Caco-2 (cell line): ENCODE results near the gene GBA3. TPM values are rescaled to one million over a fixed set of nuclear protein-coding genes. Genes with fewer than 3 reads are reported as not detected.

Source experiments
- Bru-seq: library from RNA; stranded (reverse); fragments of 400-500 nt; gene quantifications from one replicate; lab custom pipeline; 2021; lab: Mats Ljungman, UMichigan
- BruChase-seq, 2 experiments: library from RNA; stranded (reverse); fragments of 400-500 nt; gene quantifications; one replicate each; lab custom pipeline; 2021; lab: Mats Ljungman, UMichigan
- BruUV-seq: library from RNA; stranded (reverse); fragments of 400-500 nt; replicated peaks from 2 replicates; lab custom pipeline; 2021; lab: Mats Ljungman, UMichigan
- CTCF ChIA-PET: fragments of 300-600 bp; sonication (Branson Sonifier 250); formaldehyde crosslinking; loops from one replicate; lab custom pipeline; 2022; ENCODE audit warnings: antibody characterized with exemption; lab: Charles Lee
- POLR2A ChIA-PET: fragments of 300-600 bp; sonication (Branson Sonifier 250); formaldehyde crosslinking; loops from one replicate; lab custom pipeline; 2022; ENCODE audit warnings: antibody characterized with exemption; lab: Charles Lee
- DNase-seq, 2 experiments: peaks; one replicate each; pipeline versions ENCODE4 v3.0.0 to v3.0.0-alpha.2; 2020 to 2022
- H3K27me3 ChIP-seq: replicated peaks from 2 replicates; pipeline ENCODE4 v1.6.0; 2011; ENCODE audit warnings: low read length; ENCODE audit not compliant: control insufficient read depth, insufficient read depth
- H3K36me3 ChIP-seq: 2 replicates; pipeline ENCODE4 v1.5.1; 2011; ENCODE audit warnings: low read length; ENCODE audit not compliant: control insufficient read depth, insufficient read depth
- H3K4me1 ChIP-seq: fragments of 250-450 bp; sonication (Bioruptor Pico); 2 replicates; pipeline ENCODE4 v1.5.1; 2020; ENCODE audit warnings: mild to moderate bottlenecking
- H3K4me3 ChIP-seq: 2 replicates; pipeline ENCODE4 v1.5.1; 2011; ENCODE audit warnings: low read depth, mild to moderate bottlenecking, control low read depth, low read length
- H3K9me3 ChIP-seq: fragments of 250-450 bp; sonication (Bioruptor Pico); 2 replicates; pipeline ENCODE4 v1.5.1; 2020; ENCODE audit warnings: mild to moderate bottlenecking, moderate library complexity
- H3K27ac Mint-ChIP-seq: one replicate; pipeline ENCODE4 v1.8.0; 2022; ENCODE audit warnings: mixed read lengths; ENCODE audit not compliant: unreplicated experiment
- H3K27me3 Mint-ChIP-seq: one replicate; pipeline ENCODE4 v1.8.0; 2022; ENCODE audit warnings: mixed read lengths; ENCODE audit not compliant: insufficient read depth, unreplicated experiment
- H3K36me3 Mint-ChIP-seq: one replicate; pipeline ENCODE4 v1.8.0; 2022; ENCODE audit warnings: mild to moderate bottlenecking, mixed read lengths; ENCODE audit not compliant: insufficient read depth, unreplicated experiment
- H3K4me1 Mint-ChIP-seq: one replicate; pipeline ENCODE4 v1.8.0; 2022; ENCODE audit warnings: low read depth, mixed read lengths; ENCODE audit not compliant: unreplicated experiment
- H3K4me3 Mint-ChIP-seq: one replicate; pipeline ENCODE4 v1.8.0; 2022; ENCODE audit warnings: mild to moderate bottlenecking, moderate library complexity, mixed read lengths; ENCODE audit not compliant: unreplicated experiment
- H3K9me3 Mint-ChIP-seq: one replicate; pipeline ENCODE4 v1.8.0; 2022; ENCODE audit warnings: mixed read lengths; ENCODE audit not compliant: unreplicated experiment
- CTCF ChIP-seq, 2 experiments: fragments of 200-600 bp in 1 of 2; IDR thresholded peaks; 1 replicate in 1 of 2; 2 replicates in 1 of 2; pipeline versions ENCODE4 v1.5.1 to v1.8.0; 2011 to 2022; ENCODE audit warnings: antibody characterized with exemption in 1 of 2, control low read depth in 1 of 2, inconsistent platforms in 1 of 2, low read depth in 1 of 2, low read length in 1 of 2, mild to moderate bottlenecking in 1 of 2, moderate library complexity in 1 of 2; ENCODE audit not compliant: insufficient read depth in 1 of 2, severe bottlenecking in 1 of 2, unreplicated experiment in 1 of 2
- intact Hi-C: fragments of 100-400 bp; cut with micrococcal nuclease; formaldehyde crosslinking; loops from one replicate; pipeline ENCODE4 v1.10.0; 2022; ENCODE audit not compliant: unreplicated experiment
- long read RNA-seq: library from polyadenylated mRNA; stranded (forward); transcript quantifications from one replicate; pipeline ENCODE4 v2.0.0, GENCODE V29; 2022
- total RNA-seq: library from RNA; stranded (reverse); gene quantifications from 2 replicates; pipeline ENCODE4 v1.2.3, GENCODE V29; 2022

Gene GBA3
- total RNA-seq, result 0.25 and 0.37 TPM in 2 replicates
- Bru-seq, nascent RNA, result percentile 22 among the genes with signal in this experiment
- BruChase-seq, experiment 1, labeled RNA remaining after a 2-hour chase, result percentile 20 among the genes with signal in this experiment
- BruChase-seq, experiment 2, labeled RNA remaining after a 6-hour chase, result percentile 19 among the genes with signal in this experiment
- long read RNA-seq, partial matches to known transcripts, result 0 of 2 reads
- long read RNA-seq, other reads (novel, unspliced or antisense), result 2 of 2 reads

DNA sequence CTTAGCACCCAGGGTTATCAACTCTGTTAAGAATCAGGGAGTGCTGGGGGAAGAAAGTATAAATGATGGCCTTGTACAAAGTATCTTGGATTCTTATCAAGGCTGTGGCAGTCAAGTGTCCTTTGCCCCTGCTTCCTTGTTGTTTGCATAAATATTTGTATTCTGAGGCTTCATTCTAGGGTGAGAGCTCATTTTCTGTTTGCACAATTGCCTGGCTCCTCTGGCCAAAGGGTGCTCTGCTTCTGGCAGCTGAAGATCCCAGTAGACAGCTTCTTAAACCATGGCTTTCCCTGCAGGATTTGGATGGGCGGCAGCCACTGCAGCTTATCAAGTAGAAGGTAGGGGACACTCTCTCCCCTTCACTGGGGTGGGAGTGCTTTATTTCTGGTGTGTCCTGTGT, at the start of gene GBA3:
GBA3 (plus strand) TSS at position 202 of the 400 bp plus-strand sequence.
- Histone ChIP-seq H3K36me3 (no peaks in the 10 kb centered on the region), H3K4me3 (no peak within 1 kb of the TSS; the same call in 1 of the 2 replicates), H3K27me3 (no peaks in the 10 kb centered on the region), H3K4me1 (no peaks in the 10 kb centered on the region), H3K9me3 (no peaks in the 10 kb centered on the region)
- Mint-ChIP-seq H3K27me3 (no peaks in the 10 kb centered on the region), H3K4me3 (no peak within 1 kb of the TSS), H3K36me3 (no peaks in the 10 kb centered on the region), H3K4me1 (peaks cover 21% of the 10 kb centered on the region), H3K9me3 (no peaks in the 10 kb centered on the region), H3K27ac (no peak within 1 kb of the TSS)
- ChIA-PET CTCF (no interaction called here), POLR2A (no interaction called here)
- intact Hi-C loops, result loop anchor here (10.0 kb wide), 1 partner anchor 88 kb away; no protein-coding TSS in a partner anchor
- no TSS peak for BruUV-seq
- no peak for TF ChIP-seq CTCF (IDR thresholded peaks at IDR 0.05; ENCODE audit: insufficient read depth in 1 of 2, low read depth in 1 of 2, low read length in 1 of 2, severe bottlenecking in 1 of 2, unreplicated experiment in 1 of 2)
- DNase-seq, result peak in 1 of 2 experiments; percentile 49

DNA sequence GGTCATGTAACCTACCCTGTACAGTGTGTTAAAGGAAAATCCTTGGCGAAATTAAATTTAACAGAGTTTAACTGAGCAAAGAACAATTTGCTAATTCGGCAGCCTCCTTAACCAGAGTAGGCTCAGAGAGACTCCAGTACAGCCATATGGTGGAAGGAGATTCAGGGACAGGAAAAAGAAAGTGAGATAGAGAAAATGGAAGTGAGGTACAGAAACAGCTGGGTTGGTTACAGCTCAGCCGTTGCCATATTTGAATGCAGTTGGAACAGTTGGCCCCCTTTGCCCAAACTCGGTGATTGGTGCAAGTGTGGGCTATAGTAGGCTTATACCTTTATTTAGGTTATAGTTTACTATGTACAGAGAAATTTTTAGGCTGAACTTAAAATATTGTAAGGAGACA, 48.8 kb upstream of the GBA3 start:
- ChIA-PET POLR2A (no interaction called here), CTCF (no interaction called here)
- DNase-seq, result no peak
- peaks cover 22% of the 10 kb centered on the region for H3K9me3 Mint-ChIP-seq
- Histone ChIP-seq H3K9me3 (no peaks in the 10 kb centered on the region), H3K4me3 (no peak overlapping the region), H3K27me3 (no peaks in the 10 kb centered on the region), H3K36me3 (no peaks in the 10 kb centered on the region), H3K4me1 (no peaks in the 10 kb centered on the region)
- TF ChIP-seq CTCF (IDR thresholded peaks at IDR 0.05; ENCODE audit: insufficient read depth in 1 of 2, low read depth in 1 of 2, low read length in 1 of 2, severe bottlenecking in 1 of 2, unreplicated experiment in 1 of 2), result no peak
- H3K4me3 Mint-ChIP-seq, result no peak overlapping the region
- BruUV-seq, result no TSS peak
- peaks cover 2% of the 10 kb centered on the region for H3K27me3 Mint-ChIP-seq
- H3K4me1 Mint-ChIP-seq, result no peaks in the 10 kb centered on the region
- intact Hi-C loops, result no loop called here
- no peak overlapping the region for H3K27ac Mint-ChIP-seq
- no peaks in the 10 kb centered on the region for H3K36me3 Mint-ChIP-seq

DNA sequence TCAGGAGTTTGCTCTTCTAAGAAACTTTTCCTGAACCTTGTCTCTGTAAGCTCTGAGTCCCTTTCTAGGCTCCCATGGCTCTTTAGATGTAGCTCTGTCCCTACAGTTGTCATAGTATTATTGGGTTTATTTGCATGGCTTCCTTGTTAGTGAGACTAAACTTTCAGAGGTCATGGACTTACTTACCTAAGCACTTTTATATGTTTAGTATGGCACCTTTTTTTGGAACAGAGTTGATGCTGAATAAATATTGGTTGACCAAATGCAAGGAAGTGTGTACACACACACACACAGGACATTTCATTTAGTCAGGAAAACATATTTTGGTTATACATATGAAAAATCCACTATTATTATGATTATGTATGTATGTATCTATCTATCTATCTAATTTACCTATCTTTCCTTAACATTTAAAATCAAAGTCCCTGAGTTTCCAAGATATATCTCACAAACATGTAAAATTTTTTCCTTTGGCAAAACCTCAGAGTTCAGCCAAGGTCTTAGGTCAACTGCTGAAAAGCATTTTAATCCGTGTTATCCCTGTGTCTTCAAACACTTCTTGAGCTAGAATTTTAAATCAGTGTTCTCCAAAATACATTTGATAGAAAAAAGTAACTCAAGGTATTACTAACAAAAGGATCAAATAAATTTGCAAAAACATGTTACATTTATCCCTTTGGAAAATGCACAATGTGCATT, 47.1 kb upstream of the GBA3 start:
- no TSS peak for BruUV-seq
- H3K36me3 Mint-ChIP-seq, result no peaks in the 10 kb centered on the region

More for the DNA sequence above, 47.1 kb upstream of the GBA3 start:
- intact Hi-C loops, result no loop called here
- POLR2A ChIA-PET, result no interaction called here
- Mint-ChIP-seq H3K9me3 (peaks cover 18% of the 10 kb centered on the region), H3K4me1 (no peaks in the 10 kb centered on the region), H3K27ac (no peak overlapping the region), H3K27me3 (peaks cover 2% of the 10 kb centered on the region), H3K4me3 (no peak overlapping the region)
- Histone ChIP-seq H3K4me3 (no peak overlapping the region), H3K9me3 (no peaks in the 10 kb centered on the region), H3K36me3 (no peaks in the 10 kb centered on the region), H3K27me3 (no peaks in the 10 kb centered on the region), H3K4me1 (no peaks in the 10 kb centered on the region)
- no peak for TF ChIP-seq CTCF (IDR thresholded peaks at IDR 0.05; ENCODE audit: insufficient read depth in 1 of 2, low read depth in 1 of 2, low read length in 1 of 2, severe bottlenecking in 1 of 2, unreplicated experiment in 1 of 2)
- CTCF ChIA-PET, result no interaction called here
- DNase-seq, result no peak
